Tibial nerve (tissue), 4 donors: ENCODE measurements around the gene S1PR2. TPM values are rescaled to one million over a fixed set of nuclear protein-coding genes. Genes with fewer than 3 reads are reported as not detected.

ENCODE experiments used
- DNase-seq, 2 donors: peaks; one replicate each; pipeline ENCODE4 v3.0.0-alpha.2; 2019; ENCODE audit warnings: low spot score in 2 of 2
- H3K27ac ChIP-seq, 4 donors: fragments of 200-600 bp; sonication (generic) in 3 of 4; one replicate each; pipeline ENCODE4 v1.5.1; 2017 to 2019; ENCODE audit warnings: mild to moderate bottlenecking in 1 of 4
- H3K27me3 ChIP-seq, 2 donors: fragments of 200-600 bp; sonication (generic) in 1 of 2; one replicate each; pipeline versions ENCODE4 v1.5.1 to v1.6.0; 2017 to 2019
- H3K36me3 ChIP-seq, 3 donors: fragments of 200-600 bp; sonication (generic); one replicate each; pipeline ENCODE4 v1.5.1; 2018 to 2019
- H3K4me1 ChIP-seq, 4 donors: fragments of 200-600 bp; sonication (generic) in 3 of 4; one replicate each; pipeline ENCODE4 v1.5.1; 2017 to 2019
- H3K4me3 ChIP-seq, 4 donors: fragments of 200-600 bp; sonication (generic) in 3 of 4; one replicate each; pipeline ENCODE4 v1.5.1; 2017 to 2019; ENCODE audit warnings: mild to moderate bottlenecking in 1 of 4, moderate library complexity in 1 of 4
- H3K9me3 ChIP-seq, 4 donors: fragments of 200-600 bp; sonication (generic) in 3 of 4; one replicate each; pipeline ENCODE4 v1.5.1; 2017 to 2019
- EP300 ChIP-seq, 2 donors: sonication (generic); formaldehyde crosslinking; IDR thresholded peaks; one replicate each; pipeline ENCODE4 v1.6.1; 2017; ENCODE audit warnings: antibody characterized with exemption in 2 of 2, mild to moderate bottlenecking in 1 of 2
- POLR2A ChIP-seq, 2 donors: fragments of 450-650 bp; IDR thresholded peaks; one replicate each; pipeline ENCODE4 v1.6.1; 2017; ENCODE audit warnings: antibody characterized with exemption in 2 of 2, mild to moderate bottlenecking in 2 of 2, moderate library complexity in 2 of 2
- WGBS, 2 donors: methylation state at CpG; one replicate each; pipeline ENCODE4 v1.1.5; 2018; 5-methylcytosine and 5-hydroxymethylcytosine counted together
- total RNA-seq, 4 donors: library from RNA; depleted of rRNA; stranded (reverse); fragments of >200 nt; gene quantifications; one replicate each; pipeline ENCODE4 v1.1.0, GENCODE V29; 2016
- TF ChIP-seq, protein P1 (sequence below), 5 experiments: fragments of 200-600 bp in 3 of 5; fragments of 450-650 bp in 2 of 5; sonication (generic) in 3 of 5; IDR thresholded peaks; one replicate each; pipeline ENCODE4 v1.5.1; 2016 to 2019; ENCODE audit warnings: antibody characterized with exemption in 5 of 5, mild to moderate bottlenecking in 3 of 5, moderate library complexity in 2 of 5

S1PR2 gene
- total RNA-seq, 4 donors from 2014 or later, result 11.6 to 13.3 (median 12.2) TPM

DNA sequence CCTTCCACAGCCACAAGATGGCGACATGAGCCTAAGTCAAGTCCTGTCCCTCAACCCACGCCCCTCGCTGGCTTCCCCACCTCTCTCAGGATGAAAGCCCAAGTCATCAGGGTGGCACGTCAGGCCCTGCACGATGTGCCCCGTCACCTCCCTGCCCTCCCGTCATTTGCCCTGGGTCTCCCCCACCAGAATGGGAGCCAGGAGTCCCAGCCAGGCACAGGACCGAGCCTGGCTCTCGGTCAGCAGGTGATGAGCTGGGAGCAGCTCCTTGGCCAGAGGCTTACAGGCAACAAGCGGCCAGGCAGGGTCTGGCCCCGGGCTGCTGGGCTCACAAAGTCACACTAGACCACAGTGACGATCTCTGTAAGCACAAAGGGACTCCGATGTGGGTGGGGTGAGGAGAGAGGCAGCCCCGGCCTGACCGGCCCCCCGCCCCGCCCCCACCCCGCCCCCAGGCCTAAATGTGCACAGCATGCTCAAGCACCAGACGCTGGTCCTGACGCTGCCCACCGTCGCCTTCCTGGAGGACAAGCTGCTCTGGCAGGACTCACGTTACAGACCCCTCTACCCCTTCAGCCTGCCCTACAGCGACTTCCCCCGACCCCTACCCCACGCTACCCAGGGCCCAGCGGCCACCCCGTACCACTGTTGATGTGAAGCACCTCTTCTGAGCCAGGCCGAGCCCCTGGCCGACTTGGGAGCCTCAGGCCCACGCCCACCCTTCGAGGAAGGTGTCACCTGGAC lies 28.2 kb upstream of the S1PR2 start:
- Histone ChIP-seq H3K27ac (no peak overlapping the region), H3K27me3 (no peaks in the 10 kb centered on the region), H3K36me3 (peaks cover 2 to 58% (median 12%) of the 10 kb centered on the region in 3 donors), H3K4me1 (peaks cover 0 to 4% (median 0%) of the 10 kb centered on the region in 4 donors), H3K4me3 (no peak overlapping the region), H3K9me3 (no peaks in the 10 kb centered on the region)
- peak; percentile 81 to 95 for DNase-seq
- no peak for TF ChIP-seq POLR2A (IDR thresholded peaks at IDR 0.05)
- TF ChIP-seq, protein P1, sequence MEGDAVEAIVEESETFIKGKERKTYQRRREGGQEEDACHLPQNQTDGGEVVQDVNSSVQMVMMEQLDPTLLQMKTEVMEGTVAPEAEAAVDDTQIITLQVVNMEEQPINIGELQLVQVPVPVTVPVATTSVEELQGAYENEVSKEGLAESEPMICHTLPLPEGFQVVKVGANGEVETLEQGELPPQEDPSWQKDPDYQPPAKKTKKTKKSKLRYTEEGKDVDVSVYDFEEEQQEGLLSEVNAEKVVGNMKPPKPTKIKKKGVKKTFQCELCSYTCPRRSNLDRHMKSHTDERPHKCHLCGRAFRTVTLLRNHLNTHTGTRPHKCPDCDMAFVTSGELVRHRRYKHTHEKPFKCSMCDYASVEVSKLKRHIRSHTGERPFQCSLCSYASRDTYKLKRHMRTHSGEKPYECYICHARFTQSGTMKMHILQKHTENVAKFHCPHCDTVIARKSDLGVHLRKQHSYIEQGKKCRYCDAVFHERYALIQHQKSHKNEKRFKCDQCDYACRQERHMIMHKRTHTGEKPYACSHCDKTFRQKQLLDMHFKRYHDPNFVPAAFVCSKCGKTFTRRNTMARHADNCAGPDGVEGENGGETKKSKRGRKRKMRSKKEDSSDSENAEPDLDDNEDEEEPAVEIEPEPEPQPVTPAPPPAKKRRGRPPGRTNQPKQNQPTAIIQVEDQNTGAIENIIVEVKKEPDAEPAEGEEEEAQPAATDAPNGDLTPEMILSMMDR (IDR thresholded peaks at IDR 0.05), result peak; percentile 57 to 73 (median 70)
- WGBS, 2 donors, result 51 to 56% methylated on average over 26 to 29 of the region's 32 CpGs

DNA sequence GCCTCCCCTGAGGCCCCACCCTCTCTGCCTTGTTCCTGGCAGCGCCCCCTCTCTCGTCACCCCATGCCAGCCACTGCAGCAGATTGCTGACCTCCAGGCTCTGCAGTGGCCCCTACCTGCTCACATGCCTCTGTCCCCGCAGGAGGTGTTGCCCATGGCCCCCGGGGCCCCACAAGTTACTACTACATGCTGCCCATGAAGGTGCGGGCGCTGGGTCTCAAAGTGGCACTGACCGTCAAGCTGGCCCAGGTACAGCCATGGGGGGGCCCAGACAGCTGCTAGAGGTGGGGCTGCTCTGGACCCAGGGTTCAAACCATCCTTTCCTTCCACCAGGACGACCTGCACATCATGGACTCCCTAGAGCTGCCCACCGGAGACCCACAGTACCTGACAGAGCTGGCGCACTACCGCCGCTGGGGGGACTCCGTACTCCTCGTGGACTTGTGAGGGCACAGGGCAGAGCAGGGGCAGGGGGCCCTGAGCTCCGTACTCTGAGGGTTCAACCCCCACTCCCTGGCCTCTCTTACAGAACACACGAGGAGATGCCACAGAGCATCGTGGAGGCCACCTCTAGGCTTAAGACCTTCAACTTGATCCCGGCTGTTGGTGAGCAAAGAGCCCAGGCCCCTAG lies 27.1 kb upstream of the S1PR2 start:
- no peak overlapping the region for H3K27ac ChIP-seq
- peaks cover 0 to 13% (median 0%) of the 10 kb centered on the region in 4 donors for H3K4me1 ChIP-seq
- peaks cover 2 to 64% (median 12%) of the 10 kb centered on the region in 3 donors for H3K36me3 ChIP-seq
- WGBS, 2 donors, result 93 to 95% methylated on average over 8 to 14 of the region's 18 CpGs
- DNase-seq, result no peak
- no peaks in the 10 kb centered on the region for H3K9me3 ChIP-seq
- no peak overlapping the region for H3K4me3 ChIP-seq
- TF ChIP-seq EP300 (IDR thresholded peaks at IDR 0.05) (no peak), POLR2A (IDR thresholded peaks at IDR 0.05) (no peak)
- TF ChIP-seq, protein P1 (IDR thresholded peaks at IDR 0.05), result no peak
- H3K27me3 ChIP-seq, result no peaks in the 10 kb centered on the region

DNA sequence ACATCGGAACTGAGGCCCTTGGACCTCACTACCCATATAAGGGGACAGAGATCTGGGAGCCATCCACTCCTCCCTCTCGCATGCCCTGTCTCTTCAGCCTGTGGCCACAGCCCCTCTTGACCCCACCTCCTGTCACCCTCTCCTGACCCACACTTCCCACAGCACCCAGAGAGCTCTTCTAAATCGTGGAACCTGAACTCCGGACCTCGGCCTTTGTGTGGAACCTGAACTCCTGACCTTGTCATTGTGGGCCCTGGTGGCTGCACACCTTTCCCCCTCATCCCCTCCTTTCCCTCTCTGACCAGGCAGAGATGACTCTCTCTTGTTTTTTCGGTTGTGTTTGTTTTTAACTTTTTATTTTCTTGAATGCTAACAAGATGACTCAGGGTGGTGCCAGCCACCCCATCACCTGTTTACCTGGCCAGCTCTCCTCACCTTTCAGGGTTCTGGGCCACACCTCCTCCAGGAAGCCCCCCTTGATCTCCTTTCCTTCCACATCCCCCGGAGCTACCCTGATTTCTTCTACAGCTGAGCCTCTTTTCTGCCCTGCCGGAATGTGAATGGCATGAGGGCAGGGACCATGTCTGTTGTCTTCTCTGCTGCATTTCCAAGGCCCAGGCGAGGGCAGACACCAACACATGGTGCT lies 26.0 kb upstream of the S1PR2 start:
- H3K4me3 ChIP-seq, result no peak overlapping the region
- no peak for DNase-seq
- H3K27ac ChIP-seq, result no peak overlapping the region
- H3K27me3 ChIP-seq, result no peaks in the 10 kb centered on the region
- 80 to 84% methylated on average over 9 of the region's 9 CpGs for WGBS, 2 donors
- peaks cover 2 to 64% (median 12%) of the 10 kb centered on the region in 3 donors for H3K36me3 ChIP-seq
- TF ChIP-seq POLR2A (IDR thresholded peaks at IDR 0.05) (no peak), EP300 (IDR thresholded peaks at IDR 0.05) (no peak)
- TF ChIP-seq, protein P1 (IDR thresholded peaks at IDR 0.05), result no peak
- no peaks in the 10 kb centered on the region for H3K9me3 ChIP-seq
- H3K4me1 ChIP-seq, result peaks cover 0 to 21% (median 6%) of the 10 kb centered on the region in 4 donors

DNA sequence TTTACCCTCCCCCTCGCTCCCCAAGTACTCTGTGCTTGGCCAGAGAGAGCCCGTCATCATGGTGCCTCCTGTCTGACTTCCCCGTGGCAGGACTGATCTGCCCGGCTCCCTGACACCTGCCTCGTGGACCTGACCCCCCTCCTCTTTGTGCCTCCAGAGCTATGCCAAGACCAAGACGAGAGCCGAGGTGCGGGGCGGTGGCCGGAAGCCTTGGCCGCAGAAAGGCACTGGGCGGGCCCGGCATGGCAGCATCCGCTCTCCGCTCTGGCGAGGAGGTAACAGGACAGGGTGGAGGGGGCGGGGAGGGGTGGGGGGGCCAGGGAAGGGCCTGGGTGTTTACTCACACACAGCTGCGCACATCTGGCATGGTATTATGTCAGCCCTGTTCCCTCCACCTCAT lies 25.4 kb upstream of the S1PR2 start:
- no peaks in the 10 kb centered on the region for H3K9me3 ChIP-seq
- DNase-seq, result no peak
- 82 to 88% methylated on average over 17 to 18 of the region's 18 CpGs for WGBS, 2 donors
- no peak overlapping the region for H3K27ac ChIP-seq
- H3K4me1 ChIP-seq, result peaks cover 0 to 21% (median 6%) of the 10 kb centered on the region in 4 donors
- no peaks in the 10 kb centered on the region for H3K27me3 ChIP-seq
- TF ChIP-seq POLR2A (IDR thresholded peaks at IDR 0.05) (no peak), EP300 (IDR thresholded peaks at IDR 0.05) (no peak)
- TF ChIP-seq, protein P1 (IDR thresholded peaks at IDR 0.05), result no peak
- peaks cover 2 to 64% (median 12%) of the 10 kb centered on the region in 3 donors for H3K36me3 ChIP-seq
- no peak overlapping the region for H3K4me3 ChIP-seq
